HepG2 (cell line): Measurements from ENCODE around the gene C1orf159. TPM values are rescaled to one million over a fixed set of nuclear protein-coding genes. Genes with fewer than 3 reads are reported as not detected.

ENCODE experiments used
- FOXP4 ChIP-seq: sonication (generic); formaldehyde crosslinking; IDR thresholded peaks from 2 replicates; pipeline ENCODE4 v1.4.0; 2020; ENCODE audit warnings: missing genetic modification reagents
- HOXA7 ChIP-seq: sonication (generic); formaldehyde crosslinking; IDR thresholded peaks from 2 replicates; pipeline ENCODE4 v1.8.1; 2022; ENCODE audit warnings: mild to moderate bottlenecking, missing genetic modification reagents, moderate library complexity
- JUN ChIP-seq: sonication (generic); formaldehyde crosslinking; IDR thresholded peaks from 2 replicates; pipeline ENCODE4 v1.4.0; 2020; ENCODE audit warnings: mild to moderate bottlenecking, missing genetic modification reagents
- KAT8 ChIP-seq: IDR thresholded peaks from 2 replicates; pipeline ENCODE4 v1.6.1; 2016; ENCODE audit warnings: missing genetic modification reagents, missing compliant biosample characterization
- NFRKB ChIP-seq: fragments of 450-650 bp; IDR thresholded peaks from 2 replicates; pipeline ENCODE4 v1.6.1; 2017
- NR3C1 ChIP-seq: sonication (generic); formaldehyde crosslinking; IDR thresholded peaks from 2 replicates; pipeline ENCODE4 v1.4.0; 2020; ENCODE audit warnings: missing genetic modification reagents
- PREB ChIP-seq: sonication (generic); formaldehyde crosslinking; IDR thresholded peaks from 2 replicates; pipeline ENCODE4 v1.4.0; 2020; ENCODE audit warnings: missing genetic modification reagents
- SAFB2 ChIP-seq: sonication (generic); formaldehyde crosslinking; IDR thresholded peaks from 2 replicates; pipeline ENCODE4 v1.5.1; 2020; ENCODE audit warnings: missing genetic modification reagents, low read depth, mild to moderate bottlenecking, borderline replicate concordance
- SALL1 ChIP-seq: sonication (generic); formaldehyde crosslinking; IDR thresholded peaks from 2 replicates; pipeline ENCODE4 v1.8.0; 2022; ENCODE audit warnings: mild to moderate bottlenecking, missing genetic modification reagents
- SAP130 ChIP-seq: IDR thresholded peaks from 2 replicates; pipeline ENCODE4 v1.6.1; 2016; ENCODE audit warnings: low read depth
- SOX6 ChIP-seq, 2 experiments: fragments of 450-650 bp in 1 of 2; sonication (generic) in 1 of 2; formaldehyde crosslinking in 1 of 2; IDR thresholded peaks; 2 replicates each; pipeline versions ENCODE4 v1.4.0 to v1.6.1; 2017 to 2020; ENCODE audit warnings: antibody characterized with exemption in 1 of 2, mild to moderate bottlenecking in 1 of 2, missing genetic modification reagents in 1 of 2
- SP5 ChIP-seq: IDR thresholded peaks from 2 replicates; pipeline ENCODE4 v1.6.1; 2016; ENCODE audit warnings: low read depth, borderline replicate concordance
- USF2 ChIP-seq, 2 experiments: sonication (generic) in 1 of 2; formaldehyde crosslinking in 1 of 2; IDR thresholded peaks; 2 replicates each; pipeline versions ENCODE4 v1.5.1 to v1.6.1; 2011 to 2020; ENCODE audit warnings: borderline replicate concordance in 1 of 2, low read depth in 1 of 2, low read length in 1 of 2, mild to moderate bottlenecking in 1 of 2, missing genetic modification reagents in 1 of 2, moderate library complexity in 1 of 2
- ZBTB39 ChIP-seq: sonication (generic); formaldehyde crosslinking; IDR thresholded peaks from 2 replicates; pipeline ENCODE4 v1.5.0; 2020; ENCODE audit warnings: missing genetic modification reagents
- ZBTB7B ChIP-seq: sonication (generic); formaldehyde crosslinking; IDR thresholded peaks from 2 replicates; pipeline ENCODE4 v1.4.0; 2020; ENCODE audit warnings: missing genetic modification reagents
- ZC3H13 ChIP-seq: sonication (generic); formaldehyde crosslinking; IDR thresholded peaks from 2 replicates; pipeline ENCODE4 v1.8.1; 2023; ENCODE audit warnings: mild to moderate bottlenecking, missing genetic modification reagents, moderate library complexity
- ZEB1 ChIP-seq: IDR thresholded peaks from 2 replicates; pipeline ENCODE4 v1.6.1; 2012; ENCODE audit warnings: mild to moderate bottlenecking, low read depth, inconsistent platforms; ENCODE audit not compliant: insufficient replicate concordance
- ZNF274 ChIP-seq: sonication (generic); formaldehyde crosslinking; IDR thresholded peaks from 2 replicates; pipeline ENCODE4 v1.5.1; 2020; ENCODE audit warnings: mild to moderate bottlenecking, missing genetic modification reagents
- ZNF33B ChIP-seq: sonication (generic); formaldehyde crosslinking; IDR thresholded peaks from 2 replicates; pipeline ENCODE4 v1.5.1; 2020; ENCODE audit warnings: mild to moderate bottlenecking, missing genetic modification reagents
- ZNF382 ChIP-seq: sonication (generic); formaldehyde crosslinking; IDR thresholded peaks from 2 replicates; pipeline ENCODE4 v1.5.0; 2020; ENCODE audit warnings: missing genetic modification reagents, mild to moderate bottlenecking, borderline replicate concordance
- ZNF577 ChIP-seq: sonication (generic); formaldehyde crosslinking; IDR thresholded peaks from 2 replicates; pipeline ENCODE4 v1.4.0; 2020; ENCODE audit warnings: mild to moderate bottlenecking, low read depth, missing genetic modification reagents, borderline replicate concordance
- ZNF788 ChIP-seq: sonication (generic); formaldehyde crosslinking; IDR thresholded peaks from 2 replicates; pipeline ENCODE4 v1.5.0; 2020; ENCODE audit warnings: mild to moderate bottlenecking, missing genetic modification reagents, borderline replicate concordance
- polyA plus RNA-seq, 8 experiments: library from polyadenylated mRNA; depleted of rRNA in 3 of 8; stranded (reverse) in 7 of 8; unstranded in 1 of 8; fragments of >200 nt; fragmentation: Illumina TruSeq in 4 of 8; extraction: Trizol in 4 of 8; gene quantifications; 2 replicates each; pipeline versions ENCODE4 v1.2.1 to v1.2.3, GENCODE V29; 2011 to 2016; ENCODE audit warnings: low read depth in 4 of 8, missing spikeins in 1 of 8, mixed read lengths in 1 of 8; ENCODE audit not compliant: insufficient read depth in 1 of 8
- total RNA-seq, 5 experiments: library from RNA; depleted of rRNA; stranded (reverse); fragments of >200 nt; fragmentation: Illumina TruSeq; extraction: Trizol; gene quantifications; 2 replicates each; pipeline ENCODE4 v1.2.3, GENCODE V29; 2016; ENCODE audit warnings: low read depth in 1 of 5

The C1orf159 gene
- total and polyA plus RNA-seq, 2 of the 13 experiments (the other 11 are each of a cell fraction or from before 2014, with no cell fraction given), result 3.8 to 6.7 TPM

- no peak for TF ChIP-seq USF2 (IDR thresholded peaks at IDR 0.05; ENCODE audit: low read depth, low read length)
- TF ChIP-seq USF2 (CRISPR knock-in tag; IDR thresholded peaks at IDR 0.05; ENCODE audit: borderline replicate concordance), result no peak
- no peak for TF ChIP-seq HOXA7 (CRISPR knock-in tag)
- TF ChIP-seq SAP130, result peak; percentile 71
- no peak for TF ChIP-seq KAT8 (CRISPR knock-in tag)
- TF ChIP-seq NFRKB, result no peak
- TF ChIP-seq FOXP4, result peak; percentile 25; the same call in 1 of the 2 replicates
- no peak for TF ChIP-seq ZNF788 (CRISPR knock-in tag)
- TF ChIP-seq SAFB2, result no peak
- no peak for TF ChIP-seq ZNF382 (CRISPR knock-in tag)
- no peak for TF ChIP-seq ZNF274 (CRISPR knock-in tag)
- no peak for TF ChIP-seq ZBTB7B
- peak; percentile 56 for TF ChIP-seq SALL1 (CRISPR knock-in tag)
- TF ChIP-seq SOX6 (IDR thresholded peaks at IDR 0.05), result no peak
- peak; percentile 51; the same call in 1 of the 2 replicates for TF ChIP-seq SOX6 (CRISPR knock-in tag; IDR thresholded peaks at IDR 0.05)
- TF ChIP-seq ZC3H13 (CRISPR knock-in tag), result no peak
- peak; percentile 59 for TF ChIP-seq ZEB1
- TF ChIP-seq JUN (CRISPR knock-in tag), result no peak
- no peak for TF ChIP-seq ZNF33B (CRISPR knock-in tag)
- no peak for TF ChIP-seq PREB (CRISPR knock-in tag)
- no peak for TF ChIP-seq NR3C1 (CRISPR knock-in tag)
- peak; percentile 94 for TF ChIP-seq SP5 (CRISPR knock-in tag)
- TF ChIP-seq ZNF577 (CRISPR knock-in tag), result no peak
- TF ChIP-seq ZBTB39 (CRISPR knock-in tag), result 0 out of 2 replicates have a peak, but pooled peaks have one; percentile 60
These were observed 78.2 kb downstream of the C1orf159 start (continued) for GRCh38 chr1:1037366-1038327.
